A673 (cell line): ENCODE data around the gene GHRH. TPM values are rescaled to one million over a fixed set of nuclear protein-coding genes. Genes with fewer than 3 reads are reported as not detected.

Experiments
- BruUV-seq: library from RNA; stranded (reverse); fragments of 400-500 nt; replicated peaks from 2 replicates; lab custom pipeline; 2021; lab: Mats Ljungman, UMichigan
- CTCF ChIA-PET: fragments of 300-600 bp; sonication (Branson Sonifier 250); formaldehyde crosslinking; loops from one replicate; lab custom pipeline; 2022; ENCODE audit warnings: antibody characterized with exemption; lab: Charles Lee
- POLR2A ChIA-PET: fragments of 300-600 bp; sonication (Branson Sonifier 250); formaldehyde crosslinking; loops from one replicate; lab custom pipeline; 2022; ENCODE audit warnings: antibody characterized with exemption; ENCODE audit not compliant: low non-redundant PET; lab: Charles Lee
- DNase-seq: peaks from one replicate; pipeline ENCODE4 v3.0.0-alpha.2; 2015; ENCODE audit warnings: low spot score
- H3K27ac ChIP-seq: fragments of 200-600 bp; sonication (generic); 2 replicates; pipeline ENCODE4 v1.5.1; 2016; ENCODE audit warnings: mixed run types, low read depth, mild to moderate bottlenecking, mixed read lengths, antibody characterized with exemption, low read length; ENCODE audit not compliant: poor library complexity, severe bottlenecking
- H3K27me3 ChIP-seq: fragments of 200-600 bp; sonication (generic); replicated peaks from 2 replicates; pipeline ENCODE4 v1.6.1; 2017; ENCODE audit warnings: mixed run types, low read depth, mild to moderate bottlenecking, mixed read lengths, antibody characterized with exemption, low read length; ENCODE audit not compliant: insufficient read depth, poor library complexity
- H3K36me3 ChIP-seq: fragments of 200-600 bp; sonication (generic); 2 replicates; pipeline ENCODE4 v1.6.1; 2016; ENCODE audit warnings: mixed run types, mild to moderate bottlenecking, mixed read lengths, antibody characterized with exemption, low read length; ENCODE audit not compliant: insufficient read depth, poor library complexity, severe bottlenecking
- H3K4me1 ChIP-seq: fragments of 200-600 bp; sonication (generic); 2 replicates; pipeline ENCODE4 v1.6.1; 2017; ENCODE audit warnings: mixed run types, mild to moderate bottlenecking, mixed read lengths, antibody characterized with exemption, low read length; ENCODE audit not compliant: insufficient read depth, poor library complexity, severe bottlenecking
- H3K4me3 ChIP-seq: fragments of 200-600 bp; sonication (generic); 2 replicates; pipeline ENCODE4 v1.5.1; 2016; ENCODE audit warnings: low read depth, mixed run types, mild to moderate bottlenecking, mixed read lengths, low read length; ENCODE audit not compliant: poor library complexity, severe bottlenecking
- H3K9me3 ChIP-seq: fragments of 200-600 bp; sonication (generic); 2 replicates; pipeline ENCODE4 v1.6.1; 2016; ENCODE audit warnings: mixed run types, low read depth, mild to moderate bottlenecking, mixed read lengths, antibody characterized with exemption, low read length; ENCODE audit not compliant: poor library complexity, severe bottlenecking
- EZH2 ChIP-seq: fragments of 200-600 bp; sonication (generic); IDR thresholded peaks from 2 replicates; pipeline ENCODE4 v1.6.1; 2017; ENCODE audit warnings: borderline replicate concordance, low read depth, mild to moderate bottlenecking, mixed read lengths, antibody characterized with exemption, low read length; ENCODE audit not compliant: poor library complexity, severe bottlenecking
- intact Hi-C: fragments of 100-400 bp; cut with micrococcal nuclease; formaldehyde crosslinking; loops from one replicate; pipeline ENCODE4 v1.10.0; 2022; ENCODE audit not compliant: unreplicated experiment
- total RNA-seq: library from RNA; stranded (reverse); gene quantifications from 2 replicates; pipeline ENCODE4 v1.2.3, GENCODE V29; 2021
- TF ChIP-seq, protein P1 (sequence below): fragments of 300-800, 200-600 bp; sonication (generic); conservative IDR thresholded peaks from 2 replicates; pipeline ENCODE4 v1.5.1; 2017; ENCODE audit warnings: low read depth, mild to moderate bottlenecking, antibody characterized with exemption, low read length, moderate library complexity, mixed read lengths

Gene GHRH
- total RNA-seq, 1 experiment from 2014 or later, result not detected

GRCh38 chr20:37279820-37280219, 18.2 kb upstream of the GHRH start:
- no peaks in the 10 kb centered on the region for H3K27me3 ChIP-seq
- POLR2A ChIA-PET, result no interaction called here
- CTCF ChIA-PET, result no interaction called here
- no peaks in the 10 kb centered on the region for H3K9me3 ChIP-seq
- no TSS peak for BruUV-seq
- H3K36me3 ChIP-seq, result no peaks in the 10 kb centered on the region
- no peak overlapping the region for H3K27ac ChIP-seq
- TF ChIP-seq EZH2, result no peak
- TF ChIP-seq, protein P1, sequence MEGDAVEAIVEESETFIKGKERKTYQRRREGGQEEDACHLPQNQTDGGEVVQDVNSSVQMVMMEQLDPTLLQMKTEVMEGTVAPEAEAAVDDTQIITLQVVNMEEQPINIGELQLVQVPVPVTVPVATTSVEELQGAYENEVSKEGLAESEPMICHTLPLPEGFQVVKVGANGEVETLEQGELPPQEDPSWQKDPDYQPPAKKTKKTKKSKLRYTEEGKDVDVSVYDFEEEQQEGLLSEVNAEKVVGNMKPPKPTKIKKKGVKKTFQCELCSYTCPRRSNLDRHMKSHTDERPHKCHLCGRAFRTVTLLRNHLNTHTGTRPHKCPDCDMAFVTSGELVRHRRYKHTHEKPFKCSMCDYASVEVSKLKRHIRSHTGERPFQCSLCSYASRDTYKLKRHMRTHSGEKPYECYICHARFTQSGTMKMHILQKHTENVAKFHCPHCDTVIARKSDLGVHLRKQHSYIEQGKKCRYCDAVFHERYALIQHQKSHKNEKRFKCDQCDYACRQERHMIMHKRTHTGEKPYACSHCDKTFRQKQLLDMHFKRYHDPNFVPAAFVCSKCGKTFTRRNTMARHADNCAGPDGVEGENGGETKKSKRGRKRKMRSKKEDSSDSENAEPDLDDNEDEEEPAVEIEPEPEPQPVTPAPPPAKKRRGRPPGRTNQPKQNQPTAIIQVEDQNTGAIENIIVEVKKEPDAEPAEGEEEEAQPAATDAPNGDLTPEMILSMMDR, result no peak
- intact Hi-C loops, result loop anchor here (5.0 kb wide), 1 partner anchor 102 kb away; no protein-coding TSS in a partner anchor
- H3K4me1 ChIP-seq, result no peaks in the 10 kb centered on the region
- no peak for DNase-seq
- no peak overlapping the region for H3K4me3 ChIP-seq

DNA sequence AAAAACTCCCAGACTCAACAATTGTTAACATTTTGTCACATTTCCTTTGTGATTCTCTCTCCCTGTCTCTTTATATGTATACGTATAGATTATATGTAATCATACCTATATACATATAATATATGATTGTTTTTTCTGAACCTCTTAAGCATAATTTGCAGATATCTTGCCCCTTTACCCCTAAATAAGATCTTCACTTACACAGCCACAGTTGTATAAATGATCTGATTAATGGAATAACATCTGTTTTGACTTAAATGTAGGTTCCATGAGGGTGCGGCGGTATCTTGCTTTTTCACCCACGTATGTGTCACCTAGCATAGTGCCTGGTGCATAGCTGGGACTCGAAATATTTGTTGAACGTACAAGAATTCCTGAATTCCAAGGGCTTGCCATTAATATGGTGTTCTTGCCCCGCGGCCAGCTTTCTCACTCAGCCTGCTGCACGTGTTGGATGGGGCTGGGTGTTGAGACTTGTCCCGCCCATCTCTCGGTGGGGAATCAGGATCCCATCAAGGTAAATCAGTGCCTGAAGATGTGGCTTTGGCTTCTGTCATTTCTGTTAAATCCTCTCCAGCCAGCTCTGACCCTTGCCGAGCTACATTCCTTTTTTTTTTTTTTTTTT, 17.5 kb upstream of the GHRH start:
- H3K4me1 ChIP-seq, result no peaks in the 10 kb centered on the region

GRCh38 chr20:37277253-37277593, 15.6 kb upstream of the GHRH start:
- Histone ChIP-seq H3K27ac (no peak overlapping the region), H3K36me3 (no peaks in the 10 kb centered on the region), H3K9me3 (no peaks in the 10 kb centered on the region), H3K27me3 (no peaks in the 10 kb centered on the region), H3K4me3 (no peak overlapping the region), H3K4me1 (no peaks in the 10 kb centered on the region)
- intact Hi-C loops, result no loop called here
- no peak for DNase-seq
- no peak for TF ChIP-seq EZH2
- TF ChIP-seq, protein P1, result no peak
- ChIA-PET POLR2A (no interaction called here), CTCF (no interaction called here)
- no TSS peak for BruUV-seq

More for the DNA sequence above, 17.5 kb upstream of the GHRH start:
- no peak for DNase-seq
- no peak overlapping the region for H3K4me3 ChIP-seq
- H3K27ac ChIP-seq, result no peak overlapping the region
- POLR2A ChIA-PET, result no interaction called here
- CTCF ChIA-PET, result interaction anchor here (0.6 kb wide), 1 partner anchor 87 kb away, joined by 3 read pairs; no protein-coding TSS in a partner anchor
- H3K36me3 ChIP-seq, result no peaks in the 10 kb centered on the region
- intact Hi-C loops, result no loop called here
- TF ChIP-seq, protein P1, result no peak
- TF ChIP-seq EZH2, result no peak
- no peaks in the 10 kb centered on the region for H3K27me3 ChIP-seq
- H3K9me3 ChIP-seq, result no peaks in the 10 kb centered on the region
- no TSS peak for BruUV-seq
